HCT116 (cell line): Measurements from ENCODE around the gene FGFBP2. TPM values are rescaled to one million over a fixed set of nuclear protein-coding genes. Genes with fewer than 3 reads are reported as not detected.

Experiments
- ATAC-seq: fragments of 200-7000 bp; cut with Tn5 transposase; 2 replicates; pipeline ENCODE4 v1.9.1; 2020; ENCODE audit warnings: mild to moderate bottlenecking, moderate library complexity
- BruUV-seq: library from RNA; stranded (reverse); fragments of 400-500 nt; replicated peaks from 2 replicates; lab custom pipeline; 2021; lab: Mats Ljungman, UMichigan
- CTCF ChIA-PET: fragments of 300-600 bp; sonication (Branson Sonifier 250); formaldehyde crosslinking; loops from one replicate; lab custom pipeline; 2021; ENCODE audit warnings: antibody characterized with exemption; lab: Charles Lee
- POLR2A ChIA-PET: fragments of 300-600, 350-600 bp; sonication (Branson Sonifier 250); formaldehyde crosslinking; loops from one replicate; lab custom pipeline; 2021; ENCODE audit warnings: antibody characterized with exemption; lab: Charles Lee
- RAD21 ChIA-PET, 2 experiments: fragments of 300-600 bp; sonication (Branson Sonifier 250); formaldehyde crosslinking; loops; one replicate each; lab custom pipeline; 2023; ENCODE audit warnings: low total read pairs in 2 of 2; ENCODE audit not compliant: uncharacterized antibody in 2 of 2, unreplicated experiment in 2 of 2, low non-redundant PET in 1 of 2; lab: Charles Lee
- DNase-seq: peaks from one replicate; pipeline ENCODE4 v3.0.0-alpha.2; 2010; ENCODE audit warnings: low read depth, low spot score
- H2AFZ ChIP-seq: fragments of 200-600 bp; shearing (Covaris generic), sonication (generic); 2 replicates; pipeline ENCODE4 v1.6.1; 2017; ENCODE audit warnings: low read depth, mixed run types, mixed read lengths, antibody characterized with exemption, low read length; ENCODE audit not compliant: poor library complexity, severe bottlenecking
- H3K27ac ChIP-seq: 2 replicates; pipeline ENCODE4 v1.5.1; 2012; ENCODE audit warnings: low read depth, low read length
- H3K27me3 ChIP-seq: fragments of 200-600 bp; sonication (generic); 2 replicates; pipeline ENCODE4 v1.6.1; 2016; ENCODE audit warnings: mixed run types, low read length, mixed read lengths; ENCODE audit not compliant: insufficient read depth
- H3K36me3 ChIP-seq, 2 experiments: fragments of 200-500 bp in 1 of 2; fragments of 200-600 bp in 1 of 2; sonication (Bioruptor generic) in 1 of 2; sonication (generic) in 1 of 2; 2 replicates each; pipeline versions ENCODE4 v1.5.1 to v1.6.1; 2014 to 2016; ENCODE audit warnings: low read length in 2 of 2, inconsistent platforms in 1 of 2, mixed read lengths in 1 of 2, mixed run types in 1 of 2; ENCODE audit not compliant: insufficient read depth in 2 of 2, control insufficient read depth in 1 of 2
- H3K4me1 ChIP-seq, 2 experiments: fragments of 200-600 bp in 1 of 2; sonication (generic) in 1 of 2; 2 replicates each; pipeline versions ENCODE4 v1.5.1 to v1.6.1; 2012 to 2017; ENCODE audit warnings: low read length in 2 of 2, inconsistent platforms in 1 of 2, mild to moderate bottlenecking in 1 of 2, mixed read lengths in 1 of 2, mixed run types in 1 of 2, moderate library complexity in 1 of 2; ENCODE audit not compliant: insufficient read depth in 2 of 2, control insufficient read depth in 1 of 2
- H3K4me2 ChIP-seq: fragments of 200-600 bp; sonication (generic); 2 replicates; pipeline ENCODE4 v1.6.1; 2017; ENCODE audit warnings: mixed run types, low read length, mixed read lengths
- H3K4me3 ChIP-seq, 2 experiments: fragments of 200-600 bp in 1 of 2; sonication (generic) in 1 of 2; replicated peaks in 1 of 2; 2 replicates each; pipeline ENCODE4 v1.5.1; 2011 to 2016; ENCODE audit warnings: low read length in 2 of 2, control low read depth in 1 of 2, low read depth in 1 of 2, mild to moderate bottlenecking in 1 of 2, mixed read lengths in 1 of 2, mixed run types in 1 of 2
- H3K79me2 ChIP-seq: fragments of 200-600 bp; sonication (generic); 2 replicates; pipeline ENCODE4 v1.6.1; 2017; ENCODE audit warnings: mild to moderate bottlenecking, mixed run types, low read length, moderate library complexity, mixed read lengths; ENCODE audit not compliant: insufficient read depth
- H3K9ac ChIP-seq: fragments of 200-600 bp; sonication (generic); 2 replicates; pipeline ENCODE4 v1.6.1; 2016; ENCODE audit warnings: low read length, mixed read lengths
- H3K9me2 ChIP-seq: fragments of 200-600 bp; sonication (generic), shearing (Covaris generic); 2 replicates; pipeline ENCODE4 v1.6.1; 2017; ENCODE audit warnings: mixed run types, mild to moderate bottlenecking, moderate library complexity; ENCODE audit not compliant: insufficient read depth
- H3K9me3 ChIP-seq, 2 experiments: fragments of 200-500 bp in 1 of 2; fragments of 200-600 bp in 1 of 2; sonication (Bioruptor generic) in 1 of 2; sonication (generic) in 1 of 2; 2 replicates each; pipeline ENCODE4 v1.6.1; 2014 to 2017; ENCODE audit warnings: low read length in 2 of 2, mixed read lengths in 2 of 2, inconsistent platforms in 1 of 2, low read depth in 1 of 2, mild to moderate bottlenecking in 1 of 2, mixed run types in 1 of 2, moderate library complexity in 1 of 2; ENCODE audit not compliant: control insufficient read depth in 1 of 2, insufficient read depth in 1 of 2
- H4K20me1 ChIP-seq: fragments of 200-600 bp; sonication (generic), shearing (Covaris generic); 2 replicates; pipeline ENCODE4 v1.6.1; 2017; ENCODE audit warnings: mixed run types, mild to moderate bottlenecking, moderate library complexity; ENCODE audit not compliant: insufficient read depth
- ELF1 ChIP-seq: IDR thresholded peaks from 2 replicates; pipeline ENCODE4 v1.6.1; 2012; ENCODE audit warnings: low read depth, borderline replicate concordance
- EZH2 ChIP-seq: fragments of 200-600 bp; sonication (generic); IDR thresholded peaks from 2 replicates; pipeline ENCODE4 v1.6.1; 2017; ENCODE audit warnings: antibody characterized with exemption, mixed run types
- POLR2A ChIP-seq: IDR thresholded peaks from 2 replicates; pipeline ENCODE4 v1.7.0; 2011; ENCODE audit warnings: borderline replicate concordance; ENCODE audit not compliant: insufficient read depth, insufficient read length; ENCODE audit errors: extremely low read depth
- RAD21 ChIP-seq: IDR thresholded peaks from 2 replicates; pipeline ENCODE4 v1.6.1; 2012; ENCODE audit warnings: low read depth, mild to moderate bottlenecking
- SIN3A ChIP-seq: IDR thresholded peaks from 2 replicates; pipeline ENCODE4 v1.6.1; 2012; ENCODE audit warnings: low read depth
- SP1 ChIP-seq: IDR thresholded peaks from 2 replicates; pipeline ENCODE4 v1.6.1; 2012; ENCODE audit warnings: low read depth
- SRF ChIP-seq: IDR thresholded peaks from 2 replicates; pipeline ENCODE4 v1.6.1; 2012; ENCODE audit warnings: low read depth
- YY1 ChIP-seq: IDR thresholded peaks from 2 replicates; pipeline ENCODE4 v1.6.1; 2011; ENCODE audit warnings: low read length, low read depth, moderate library complexity, mild to moderate bottlenecking; ENCODE audit not compliant: insufficient replicate concordance; ENCODE audit errors: extremely low read depth
- ZFX ChIP-seq: fragments of 450-650 bp; IDR thresholded peaks from 2 replicates; pipeline ENCODE4 v1.6.1; 2017
- ZNF274 ChIP-seq: fragments of 200-500 bp; sonication (Bioruptor generic); IDR thresholded peaks from 2 replicates; pipeline ENCODE4 v1.6.1; 2014; ENCODE audit warnings: mild to moderate bottlenecking, low read depth, low read length, inconsistent platforms
- intact Hi-C: fragments of 100-400 bp; cut with micrococcal nuclease; formaldehyde crosslinking; loops from 2 replicates; pipeline ENCODE4 v1.10.0; 2022
- total RNA-seq: library from RNA; stranded (reverse); gene quantifications from one replicate; pipeline ENCODE4 v1.2.1, GENCODE V29; 2021; ENCODE audit not compliant: unreplicated experiment
- TF ChIP-seq, protein P1 (sequence below): IDR thresholded peaks from 2 replicates; pipeline ENCODE4 v1.6.1; 2012; ENCODE audit warnings: low read depth
- TF ChIP-seq, protein P2 (sequence below): IDR thresholded peaks from 2 replicates; pipeline ENCODE4 v1.6.1; 2011; ENCODE audit warnings: mild to moderate bottlenecking, low read length, moderate library complexity; ENCODE audit not compliant: insufficient replicate concordance; ENCODE audit errors: extremely low read depth
- TF ChIP-seq, protein P3 (sequence below): IDR thresholded peaks from 2 replicates; pipeline ENCODE4 v1.6.1; 2012

The FGFBP2 gene
- total RNA-seq, 1 experiment from 2014 or later, result not detected

DNA sequence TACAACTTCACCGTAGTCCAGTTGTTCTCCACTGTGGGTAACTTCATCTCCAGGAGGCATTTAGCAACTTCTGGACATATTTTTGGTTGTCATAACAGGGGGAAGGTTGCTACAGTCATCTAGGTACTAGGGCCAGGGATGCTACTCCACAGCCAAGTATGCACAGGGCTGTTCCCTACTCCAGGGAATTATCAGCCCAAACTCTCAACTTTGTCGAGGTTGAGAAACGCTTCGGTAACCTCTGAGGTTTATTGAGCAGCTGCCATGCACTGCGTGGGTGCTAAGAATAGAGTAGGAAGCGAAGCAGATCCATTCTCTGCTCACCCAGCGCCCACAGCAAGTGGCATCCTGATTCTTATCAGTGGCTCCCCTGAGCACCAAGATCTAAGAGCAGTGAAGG is 32.7 kb downstream of the FGFBP2 start (continued):
- no peak for TF ChIP-seq ELF1
- no peak for TF ChIP-seq RAD21
- no peak for TF ChIP-seq POLR2A
- TF ChIP-seq SIN3A, result no peak

DNA sequence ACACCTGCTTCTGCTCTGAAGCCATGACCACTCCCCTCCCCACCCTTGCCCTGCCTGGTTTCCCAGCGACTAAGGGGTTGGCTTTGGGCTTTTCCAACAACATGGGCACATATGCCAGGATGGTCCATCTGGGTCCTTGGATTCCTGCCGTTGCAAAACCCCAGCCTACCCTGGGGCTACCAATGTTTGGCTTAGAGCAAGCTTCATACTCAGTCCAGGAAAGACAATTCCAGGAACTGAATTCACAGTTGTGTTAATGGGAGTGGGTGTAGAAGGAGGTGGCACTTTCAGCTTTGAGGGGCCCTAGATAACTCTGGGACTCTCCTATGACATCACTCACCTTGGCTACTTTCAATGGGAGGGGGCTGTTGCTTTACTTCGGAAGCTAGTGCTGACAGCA is 33.4 kb downstream of the FGFBP2 start:
- RAD21 ChIA-PET, result no interaction called here
- Histone ChIP-seq H3K9ac (no peak overlapping the region), H4K20me1 (no peaks in the 10 kb centered on the region), H3K79me2 (no peaks in the 10 kb centered on the region), H3K9me3 (no peaks in the 10 kb centered on the region), H3K27me3 (no peaks in the 10 kb centered on the region), H3K9me2 (no peaks in the 10 kb centered on the region), H2AFZ (no peak overlapping the region), H3K4me2 (no peak overlapping the region), H3K27ac (no peak overlapping the region), H3K4me1 (no peaks in the 10 kb centered on the region), H3K4me3 (no peak overlapping the region), H3K36me3 (no peaks in the 10 kb centered on the region)
- intact Hi-C loops, result no loop called here
- no peak for TF ChIP-seq SRF
- no peak for TF ChIP-seq SP1
- TF ChIP-seq, protein P1, sequence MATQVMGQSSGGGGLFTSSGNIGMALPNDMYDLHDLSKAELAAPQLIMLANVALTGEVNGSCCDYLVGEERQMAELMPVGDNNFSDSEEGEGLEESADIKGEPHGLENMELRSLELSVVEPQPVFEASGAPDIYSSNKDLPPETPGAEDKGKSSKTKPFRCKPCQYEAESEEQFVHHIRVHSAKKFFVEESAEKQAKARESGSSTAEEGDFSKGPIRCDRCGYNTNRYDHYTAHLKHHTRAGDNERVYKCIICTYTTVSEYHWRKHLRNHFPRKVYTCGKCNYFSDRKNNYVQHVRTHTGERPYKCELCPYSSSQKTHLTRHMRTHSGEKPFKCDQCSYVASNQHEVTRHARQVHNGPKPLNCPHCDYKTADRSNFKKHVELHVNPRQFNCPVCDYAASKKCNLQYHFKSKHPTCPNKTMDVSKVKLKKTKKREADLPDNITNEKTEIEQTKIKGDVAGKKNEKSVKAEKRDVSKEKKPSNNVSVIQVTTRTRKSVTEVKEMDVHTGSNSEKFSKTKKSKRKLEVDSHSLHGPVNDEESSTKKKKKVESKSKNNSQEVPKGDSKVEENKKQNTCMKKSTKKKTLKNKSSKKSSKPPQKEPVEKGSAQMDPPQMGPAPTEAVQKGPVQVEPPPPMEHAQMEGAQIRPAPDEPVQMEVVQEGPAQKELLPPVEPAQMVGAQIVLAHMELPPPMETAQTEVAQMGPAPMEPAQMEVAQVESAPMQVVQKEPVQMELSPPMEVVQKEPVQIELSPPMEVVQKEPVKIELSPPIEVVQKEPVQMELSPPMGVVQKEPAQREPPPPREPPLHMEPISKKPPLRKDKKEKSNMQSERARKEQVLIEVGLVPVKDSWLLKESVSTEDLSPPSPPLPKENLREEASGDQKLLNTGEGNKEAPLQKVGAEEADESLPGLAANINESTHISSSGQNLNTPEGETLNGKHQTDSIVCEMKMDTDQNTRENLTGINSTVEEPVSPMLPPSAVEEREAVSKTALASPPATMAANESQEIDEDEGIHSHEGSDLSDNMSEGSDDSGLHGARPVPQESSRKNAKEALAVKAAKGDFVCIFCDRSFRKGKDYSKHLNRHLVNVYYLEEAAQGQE, result no peak
- TF ChIP-seq, protein P2, sequence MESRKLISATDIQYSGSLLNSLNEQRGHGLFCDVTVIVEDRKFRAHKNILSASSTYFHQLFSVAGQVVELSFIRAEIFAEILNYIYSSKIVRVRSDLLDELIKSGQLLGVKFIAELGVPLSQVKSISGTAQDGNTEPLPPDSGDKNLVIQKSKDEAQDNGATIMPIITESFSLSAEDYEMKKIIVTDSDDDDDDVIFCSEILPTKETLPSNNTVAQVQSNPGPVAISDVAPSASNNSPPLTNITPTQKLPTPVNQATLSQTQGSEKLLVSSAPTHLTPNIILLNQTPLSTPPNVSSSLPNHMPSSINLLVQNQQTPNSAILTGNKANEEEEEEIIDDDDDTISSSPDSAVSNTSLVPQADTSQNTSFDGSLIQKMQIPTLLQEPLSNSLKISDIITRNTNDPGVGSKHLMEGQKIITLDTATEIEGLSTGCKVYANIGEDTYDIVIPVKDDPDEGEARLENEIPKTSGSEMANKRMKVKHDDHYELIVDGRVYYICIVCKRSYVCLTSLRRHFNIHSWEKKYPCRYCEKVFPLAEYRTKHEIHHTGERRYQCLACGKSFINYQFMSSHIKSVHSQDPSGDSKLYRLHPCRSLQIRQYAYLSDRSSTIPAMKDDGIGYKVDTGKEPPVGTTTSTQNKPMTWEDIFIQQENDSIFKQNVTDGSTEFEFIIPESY, result no peak
- TF ChIP-seq ZFX, result no peak
- TF ChIP-seq, protein P3, sequence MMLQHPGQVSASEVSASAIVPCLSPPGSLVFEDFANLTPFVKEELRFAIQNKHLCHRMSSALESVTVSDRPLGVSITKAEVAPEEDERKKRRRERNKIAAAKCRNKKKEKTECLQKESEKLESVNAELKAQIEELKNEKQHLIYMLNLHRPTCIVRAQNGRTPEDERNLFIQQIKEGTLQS, result no peak
- TF ChIP-seq ZNF274, result no peak
- TF ChIP-seq EZH2, result no peak
- TF ChIP-seq YY1, result no peak
- no peak for ATAC-seq
- no TSS peak for BruUV-seq
- POLR2A ChIA-PET, result no interaction called here
- no peak for DNase-seq
- CTCF ChIA-PET, result no interaction called here
